CD4-positive, alpha-beta T cell treated with Interferon alpha-2 for 1 hour (primary cell): ENCODE results near the gene NACAD.

Experiments used
- DNase-seq, 2 donors: peaks; one replicate each; pipeline ENCODE4 v3.0.0-alpha.2; 2020 to 2022

NACAD gene, protein sequence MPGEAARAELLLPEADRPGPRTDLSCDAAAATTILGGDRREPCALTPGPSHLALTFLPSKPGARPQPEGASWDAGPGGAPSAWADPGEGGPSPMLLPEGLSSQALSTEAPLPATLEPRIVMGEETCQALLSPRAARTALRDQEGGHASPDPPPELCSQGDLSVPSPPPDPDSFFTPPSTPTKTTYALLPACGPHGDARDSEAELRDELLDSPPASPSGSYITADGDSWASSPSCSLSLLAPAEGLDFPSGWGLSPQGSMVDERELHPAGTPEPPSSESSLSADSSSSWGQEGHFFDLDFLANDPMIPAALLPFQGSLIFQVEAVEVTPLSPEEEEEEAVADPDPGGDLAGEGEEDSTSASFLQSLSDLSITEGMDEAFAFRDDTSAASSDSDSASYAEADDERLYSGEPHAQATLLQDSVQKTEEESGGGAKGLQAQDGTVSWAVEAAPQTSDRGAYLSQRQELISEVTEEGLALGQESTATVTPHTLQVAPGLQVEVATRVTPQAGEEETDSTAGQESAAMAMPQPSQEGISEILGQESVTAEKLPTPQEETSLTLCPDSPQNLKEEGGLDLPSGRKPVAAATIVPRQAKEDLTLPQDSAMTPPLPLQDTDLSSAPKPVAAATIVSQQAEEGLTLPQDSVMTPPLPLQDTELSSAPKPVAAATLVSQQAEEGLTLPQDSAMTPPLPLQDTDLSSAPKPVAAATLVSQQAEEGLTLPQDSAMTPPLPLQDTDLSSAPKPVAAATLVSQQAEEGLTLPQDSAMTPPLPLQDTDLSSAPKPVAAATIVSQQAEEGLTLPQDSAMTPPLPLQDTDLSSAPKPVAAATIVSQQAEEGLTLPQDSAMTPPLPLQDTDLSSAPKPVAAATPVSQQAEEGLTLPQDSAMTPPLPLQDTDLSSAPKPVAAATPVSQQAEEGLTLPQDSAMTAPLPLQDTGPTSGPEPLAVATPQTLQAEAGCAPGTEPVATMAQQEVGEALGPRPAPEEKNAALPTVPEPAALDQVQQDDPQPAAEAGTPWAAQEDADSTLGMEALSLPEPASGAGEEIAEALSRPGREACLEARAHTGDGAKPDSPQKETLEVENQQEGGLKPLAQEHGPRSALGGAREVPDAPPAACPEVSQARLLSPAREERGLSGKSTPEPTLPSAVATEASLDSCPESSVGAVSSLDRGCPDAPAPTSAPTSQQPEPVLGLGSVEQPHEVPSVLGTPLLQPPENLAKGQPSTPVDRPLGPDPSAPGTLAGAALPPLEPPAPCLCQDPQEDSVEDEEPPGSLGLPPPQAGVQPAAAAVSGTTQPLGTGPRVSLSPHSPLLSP (N-terminal part only)

DNA sequence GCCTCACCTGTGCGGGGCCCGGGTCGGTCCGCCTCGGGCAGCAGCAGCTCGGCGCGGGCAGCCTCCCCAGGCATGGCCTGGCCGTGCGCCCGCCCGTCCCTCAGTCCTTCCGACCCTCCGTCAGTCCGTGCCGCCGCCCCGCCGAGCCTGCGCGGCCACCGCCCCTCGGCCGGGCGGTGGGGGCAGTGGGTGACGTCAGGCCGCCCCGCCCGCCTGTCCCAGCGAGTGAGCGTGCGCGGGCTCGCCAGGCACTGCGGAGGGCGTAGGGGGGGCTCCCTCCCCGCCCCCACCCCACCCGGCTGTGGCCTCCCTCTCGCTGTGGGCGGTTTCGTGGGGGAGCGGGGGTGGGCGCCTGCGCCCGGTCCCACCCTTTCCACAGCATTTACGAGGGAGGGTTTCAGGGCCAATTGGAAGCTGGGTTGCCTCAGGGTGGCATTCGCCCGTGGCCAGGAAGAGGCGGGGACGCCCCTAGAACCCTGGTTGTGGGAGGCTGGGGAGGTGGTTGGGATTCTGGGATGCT is at the start of gene NACAD:
Gene NACAD, minus strand, starts transcription at position 149 of the 520 bp plus-strand sequence. Its CDS starts 75 bp downstream, at position 74.
- peak in 1 of 2 donors; percentile 46 for DNase-seq

DNA sequence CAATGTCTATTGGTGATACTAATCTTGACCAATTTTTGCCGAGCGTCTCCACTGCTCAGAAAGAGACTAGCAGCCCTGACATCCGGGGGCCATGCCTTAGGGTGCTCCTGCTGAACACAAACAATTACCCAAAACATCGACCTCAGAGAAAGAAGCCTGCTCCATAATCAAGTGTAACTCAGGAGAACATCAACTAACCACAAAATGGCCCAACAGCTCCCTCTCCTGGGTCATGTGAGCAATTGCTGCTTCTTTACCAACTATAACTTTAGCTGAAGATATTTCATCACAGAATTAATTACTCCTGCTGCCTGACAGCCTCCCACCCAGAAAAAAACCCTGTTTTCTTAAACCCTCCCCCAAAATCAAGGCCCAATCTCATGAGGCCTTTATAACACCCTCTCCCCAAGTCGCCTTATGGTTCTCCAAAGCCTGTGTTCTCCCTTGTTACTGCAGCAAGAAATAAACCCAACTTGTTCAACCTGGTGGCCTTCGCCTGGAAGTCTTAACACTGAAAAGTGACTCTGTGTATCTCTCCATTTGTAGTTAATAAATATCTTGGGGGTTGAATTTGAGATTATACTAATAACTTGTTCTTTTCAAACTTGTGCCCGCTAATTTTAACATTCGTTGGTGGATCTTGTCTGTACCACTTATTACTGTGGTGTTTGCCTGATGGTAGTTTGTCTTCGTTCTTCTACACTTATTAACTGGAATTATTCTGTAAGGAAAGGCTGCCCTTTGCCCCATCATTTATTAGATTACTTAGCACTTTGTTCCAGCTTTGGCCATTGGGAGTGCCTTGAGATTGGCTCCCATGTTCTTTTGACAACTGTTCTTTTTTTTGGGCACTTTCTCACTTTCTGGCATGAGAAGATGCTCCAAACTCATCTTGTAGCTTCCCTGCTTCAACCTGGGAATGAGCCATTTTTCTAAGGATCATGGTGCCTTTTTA is 47.6 kb upstream of the NACAD start:
- DNase-seq: peak; percentile 71 to 79

DNA sequence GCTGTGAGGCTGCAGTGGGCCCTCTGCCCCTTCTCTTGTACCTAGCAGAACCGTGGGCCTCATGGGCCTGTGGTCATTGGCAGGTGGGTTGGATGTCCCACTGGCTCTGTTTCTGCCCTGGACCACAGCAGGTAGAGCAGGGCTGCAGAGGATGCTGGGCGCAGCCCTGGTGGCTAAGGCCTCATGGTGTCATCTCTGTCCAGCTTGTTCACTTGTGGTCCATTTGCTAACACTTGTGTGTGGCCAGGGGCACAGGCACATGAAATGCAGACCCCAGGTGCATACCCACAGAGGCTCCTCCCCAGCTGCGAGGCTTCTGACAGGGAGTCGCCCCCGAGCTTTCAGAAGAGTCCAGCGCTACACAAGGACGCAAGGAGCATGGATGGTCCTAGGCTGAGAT is 45.1 kb upstream of the NACAD start:
- no peak for DNase-seq

DNA sequence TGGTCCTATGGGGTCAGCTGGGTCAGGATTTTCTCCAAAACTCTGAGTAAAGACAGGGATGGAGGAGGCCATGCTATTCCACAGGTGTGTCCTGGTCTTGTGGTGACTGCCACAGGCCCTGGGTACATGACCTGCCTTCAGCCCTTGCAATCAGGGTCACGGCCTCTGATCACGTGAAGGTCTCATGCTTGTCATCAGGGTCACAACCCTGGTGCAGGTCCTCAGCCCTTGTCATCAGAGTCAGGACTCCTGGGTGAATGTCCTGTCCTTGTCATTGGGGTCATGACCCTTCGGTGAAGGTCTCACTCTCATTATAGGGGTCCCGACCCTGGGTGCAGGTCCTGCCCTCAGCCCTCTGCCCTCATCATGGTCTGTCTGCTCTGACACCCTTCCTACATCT is 44.6 kb upstream of the NACAD start:
- no peak for DNase-seq

DNA sequence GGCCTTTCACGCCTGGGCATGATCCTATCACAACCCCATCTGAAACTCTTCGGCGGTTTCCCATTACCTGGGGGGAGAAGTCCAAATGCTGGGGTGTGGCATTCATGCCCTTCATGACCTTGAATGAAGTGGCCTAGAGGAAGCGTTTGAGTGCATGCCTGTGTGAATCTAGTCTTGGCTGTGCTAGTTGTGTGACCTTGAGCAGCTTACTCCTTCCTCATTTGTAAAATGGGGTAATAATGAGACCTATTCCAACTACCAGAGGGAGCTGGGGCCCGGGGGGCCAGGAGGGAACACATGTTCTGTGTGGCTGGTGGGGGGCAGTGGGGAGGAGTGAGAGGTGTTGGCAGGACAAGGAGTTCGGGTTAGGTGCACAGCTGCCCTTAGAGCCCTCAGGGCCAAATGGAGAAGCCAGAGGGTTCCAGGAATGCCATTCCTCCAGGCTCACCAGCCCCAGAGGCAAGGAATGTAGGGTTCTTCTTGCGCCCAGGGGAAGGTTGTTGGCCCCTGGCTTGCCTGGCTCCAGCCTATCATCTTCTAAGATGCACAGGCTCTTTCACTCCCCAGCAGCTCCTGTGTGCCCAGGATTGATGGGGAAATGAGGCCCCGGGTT is 44.0 kb upstream of the NACAD start:
- no peak for DNase-seq

DNA sequence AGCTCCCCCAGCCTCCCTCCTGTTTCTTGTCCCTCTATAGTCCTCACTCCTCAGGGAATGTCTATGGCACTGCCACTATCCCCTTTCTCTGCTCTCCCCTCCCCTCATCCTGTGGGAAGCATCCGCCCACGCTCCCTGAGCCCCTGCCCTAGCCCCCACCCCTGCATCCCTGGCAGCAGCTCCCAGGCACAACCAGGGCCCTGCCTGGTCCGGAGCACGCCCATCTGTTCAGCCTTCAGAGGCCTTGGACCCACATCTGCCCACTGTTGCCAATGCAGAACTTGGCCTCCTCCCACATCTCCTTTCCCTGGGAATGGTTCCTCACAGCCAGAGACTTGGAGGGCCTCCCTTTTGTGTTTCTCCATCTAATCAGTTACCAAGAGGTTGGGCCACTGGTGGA is 43.1 kb upstream of the NACAD start:
- no peak for DNase-seq

DNA sequence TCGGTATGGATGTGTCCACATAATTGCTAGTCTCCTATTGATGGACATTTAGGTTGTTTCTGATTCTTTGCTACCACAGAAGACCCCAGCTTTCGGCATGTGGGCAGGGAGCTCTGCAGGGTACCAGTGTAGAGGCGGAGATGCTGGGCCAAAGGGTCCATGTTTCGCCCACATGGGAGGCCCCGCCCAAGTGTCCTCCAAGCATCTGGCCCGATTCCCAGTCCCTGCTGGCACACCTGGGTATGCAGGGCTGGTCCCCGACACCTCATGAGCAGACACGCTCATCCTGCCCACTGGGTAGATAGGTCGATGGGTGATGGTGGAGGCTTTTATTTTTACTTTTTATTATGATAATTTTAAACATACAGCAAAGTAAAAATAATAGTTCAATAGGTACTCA is 42.1 kb upstream of the NACAD start:
- DNase-seq: no peak

DNA sequence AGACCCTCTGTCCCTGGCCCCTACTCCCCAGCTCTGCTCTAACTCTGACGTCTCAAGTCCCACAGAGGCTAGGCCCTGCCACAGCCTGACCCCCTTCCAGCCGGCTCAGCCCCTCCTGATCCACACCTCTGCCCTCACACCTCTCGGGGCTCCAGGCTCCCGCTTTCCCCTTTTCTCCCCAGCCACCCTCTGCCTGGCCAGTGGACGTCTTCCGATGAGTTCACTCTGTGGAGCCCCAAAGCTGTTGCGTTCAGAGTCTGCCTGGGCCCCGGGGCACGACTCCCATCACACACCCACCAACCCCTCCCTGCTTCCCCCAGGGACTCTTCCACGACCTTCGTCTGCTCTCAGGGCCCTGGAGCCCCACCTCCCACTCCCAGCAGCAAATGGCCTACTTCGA is 41.1 kb upstream of the NACAD start:
- no peak for DNase-seq

DNA sequence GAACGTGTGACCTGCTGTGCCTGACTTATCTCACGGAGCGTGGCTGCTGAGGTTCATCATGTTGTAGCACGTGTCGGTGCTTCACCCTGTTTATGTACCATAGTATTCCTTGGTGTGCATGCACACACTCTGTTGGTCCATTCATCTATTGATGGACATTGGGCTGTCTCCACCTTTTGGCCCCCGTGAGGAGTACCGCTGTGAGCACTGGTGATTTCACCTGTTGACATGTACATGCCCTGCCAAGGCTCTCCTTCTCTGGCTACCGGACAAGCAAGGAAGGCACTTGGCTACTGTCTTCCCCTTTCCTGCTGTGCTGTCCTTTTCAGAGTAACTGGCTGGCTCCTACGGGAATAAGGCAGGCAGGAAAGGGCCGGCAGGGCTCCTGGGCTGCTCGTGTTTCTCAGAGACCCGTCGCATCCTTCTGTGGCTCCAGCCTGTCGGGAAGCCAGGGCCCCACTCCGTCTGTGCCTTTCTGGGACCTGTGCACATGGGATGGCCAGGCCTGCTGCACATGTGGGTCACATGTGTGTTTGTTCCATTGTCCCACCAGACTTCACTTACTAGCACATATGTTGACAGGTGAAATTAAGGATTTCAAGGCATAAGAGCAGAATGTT is 40.5 kb upstream of the NACAD start:
- DNase-seq: no peak

DNA sequence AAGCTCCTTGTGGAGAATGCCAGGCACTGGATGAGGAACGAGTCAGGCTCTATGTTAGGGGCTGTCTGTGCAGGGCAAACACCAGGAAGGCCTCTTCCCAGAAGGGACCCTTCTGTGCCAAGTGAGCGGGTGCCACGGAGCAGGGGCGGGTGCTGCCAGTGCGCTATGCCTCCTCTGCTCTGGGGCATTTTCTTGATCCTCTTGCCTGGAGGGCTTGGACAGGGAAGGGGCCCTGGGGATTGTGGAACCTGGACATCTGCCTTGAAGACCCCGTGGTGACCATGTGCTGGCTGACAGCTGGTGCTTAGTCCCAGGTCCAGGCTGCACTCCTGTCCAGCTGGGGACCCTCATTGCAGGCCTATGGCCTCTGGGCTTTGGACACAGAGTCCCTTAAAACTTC is 38.2 kb upstream of the NACAD start:
- DNase-seq: no peak

DNA sequence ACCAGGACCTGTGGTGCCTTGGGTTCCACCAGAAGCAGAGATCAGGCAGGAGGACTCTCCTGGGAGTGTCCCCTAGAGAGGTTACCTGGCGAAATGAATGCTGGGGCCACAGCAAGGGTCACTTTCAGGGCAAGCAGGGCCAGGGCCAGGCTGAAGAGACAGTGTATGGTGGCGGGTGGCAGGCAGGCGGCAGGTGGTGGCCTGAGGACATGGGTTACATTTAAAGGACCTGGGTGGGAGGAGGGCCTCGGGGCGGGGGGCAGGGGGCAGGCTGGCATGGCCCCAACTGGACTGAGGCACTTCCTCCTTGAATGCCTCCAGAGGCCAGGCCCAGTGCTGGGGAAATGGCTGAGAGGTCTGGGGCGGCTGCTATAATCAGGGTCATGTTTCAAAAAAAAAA is 37.4 kb upstream of the NACAD start:
- DNase-seq: no peak

DNA sequence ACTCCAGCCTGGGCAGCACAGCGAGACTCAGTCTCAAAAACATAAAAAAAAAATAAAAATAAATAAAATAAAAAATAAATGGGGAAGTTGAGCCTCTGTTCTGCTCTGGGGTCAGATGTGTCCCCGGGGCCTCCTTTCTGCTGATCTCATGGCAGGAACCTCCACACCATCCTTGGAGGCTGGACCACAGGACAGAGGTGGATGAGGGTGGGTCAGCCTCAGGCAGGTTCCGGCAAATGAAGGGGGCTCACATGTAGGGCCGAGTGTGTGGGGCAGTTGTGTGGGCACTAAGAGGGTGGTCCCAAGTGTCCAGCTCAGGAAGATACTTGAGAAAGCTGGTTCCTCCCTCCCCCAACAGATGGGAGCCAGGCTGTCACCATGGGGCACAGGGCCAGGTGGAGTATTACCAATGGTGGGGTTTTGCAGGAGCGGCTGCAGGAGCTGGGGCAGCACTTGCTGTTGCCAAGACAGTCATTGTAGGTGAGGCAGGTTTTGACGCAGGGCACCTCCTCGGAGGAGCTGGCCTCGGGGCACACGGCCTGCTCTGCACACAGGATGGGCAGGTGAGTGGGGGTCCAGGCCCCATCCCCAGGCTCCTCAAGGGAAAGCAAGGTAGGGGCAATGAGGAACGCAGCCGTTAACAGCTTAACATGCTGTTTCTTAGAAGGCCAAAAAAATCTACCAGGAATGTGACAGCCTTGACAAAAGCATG is 36.6 kb upstream of the NACAD start:
- no peak for DNase-seq

DNA sequence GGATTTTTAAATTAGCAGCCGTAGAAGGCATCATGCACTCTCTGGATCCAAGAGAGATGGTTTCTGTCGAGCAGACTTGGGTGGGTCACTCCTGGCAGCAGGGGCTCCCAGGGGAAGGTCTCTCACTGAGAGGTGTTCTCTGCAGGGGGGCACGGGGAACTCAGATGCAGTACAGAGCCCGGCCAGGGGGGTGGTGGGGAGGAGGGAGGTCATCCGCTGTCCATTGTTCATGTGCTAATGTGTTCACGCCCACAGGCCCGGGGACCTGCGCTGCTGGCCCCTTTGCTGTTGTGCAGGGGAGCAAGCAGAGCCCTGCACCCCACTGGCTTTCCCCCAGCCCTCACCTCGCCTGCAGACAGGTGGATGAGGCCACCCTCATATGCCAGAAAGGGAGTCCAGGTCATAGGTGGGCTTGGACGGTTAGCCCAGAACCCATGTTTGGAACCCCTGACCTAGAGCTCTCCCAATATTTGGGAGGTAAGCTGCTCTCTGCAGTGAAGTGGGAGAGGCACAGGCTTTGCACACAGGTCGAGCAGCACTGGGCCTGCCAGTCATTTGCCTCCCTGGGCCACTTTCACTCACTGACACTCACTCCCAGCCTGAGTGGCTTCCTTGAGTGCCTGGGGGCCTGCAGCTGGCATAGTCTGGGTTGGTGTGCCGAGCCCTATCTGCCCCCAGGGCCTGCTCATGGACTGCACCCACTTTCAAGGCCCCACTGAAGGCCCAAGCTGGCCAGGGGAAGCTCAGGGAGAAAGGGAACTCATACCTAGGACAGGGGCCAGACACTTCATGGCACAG is 35.3 kb upstream of the NACAD start:
- no peak for DNase-seq

DNA sequence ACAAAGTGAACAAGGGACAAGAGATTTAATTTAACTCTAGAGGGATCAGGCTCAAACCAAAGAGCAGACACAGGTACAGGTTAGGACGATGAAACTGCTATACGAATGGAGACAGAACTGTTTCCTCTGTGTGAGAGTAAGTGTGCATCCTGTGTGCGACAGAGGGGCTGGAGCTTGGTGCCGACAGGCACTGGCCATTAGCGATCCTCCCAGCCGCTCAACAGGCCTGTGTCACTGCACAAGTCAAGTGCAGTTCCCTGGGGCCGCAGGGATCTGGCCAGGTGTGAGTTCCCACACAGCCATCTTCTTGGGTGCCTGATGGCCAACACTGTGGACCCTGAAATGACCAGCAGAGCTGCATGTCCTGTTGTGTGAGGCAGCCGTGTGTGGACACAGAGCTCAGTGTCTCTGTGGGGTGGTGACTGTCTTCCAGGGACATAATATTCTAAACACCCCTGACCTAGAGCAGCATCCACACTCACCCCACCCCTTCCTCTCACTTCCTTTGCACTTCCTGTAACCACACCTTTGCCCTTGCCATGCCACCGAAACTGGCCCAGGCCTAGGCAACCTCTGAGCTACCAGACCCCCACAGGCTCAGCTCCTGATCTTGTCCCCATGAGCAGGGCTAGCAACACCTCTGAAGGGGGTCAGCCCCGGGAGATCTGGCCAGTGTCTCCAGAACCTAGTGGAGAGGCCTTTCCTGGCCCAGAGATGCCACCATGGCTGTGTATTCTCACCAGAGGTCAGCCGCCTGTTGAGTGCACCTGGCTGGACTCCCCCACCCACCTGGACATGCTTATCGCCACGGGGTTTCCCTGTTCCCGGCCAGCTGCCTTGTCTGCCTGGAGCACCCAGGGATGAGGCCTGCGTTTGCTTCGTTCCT is 34.4 kb upstream of the NACAD start:
- peak in 1 of 2 donors; percentile 46 for DNase-seq

DNA sequence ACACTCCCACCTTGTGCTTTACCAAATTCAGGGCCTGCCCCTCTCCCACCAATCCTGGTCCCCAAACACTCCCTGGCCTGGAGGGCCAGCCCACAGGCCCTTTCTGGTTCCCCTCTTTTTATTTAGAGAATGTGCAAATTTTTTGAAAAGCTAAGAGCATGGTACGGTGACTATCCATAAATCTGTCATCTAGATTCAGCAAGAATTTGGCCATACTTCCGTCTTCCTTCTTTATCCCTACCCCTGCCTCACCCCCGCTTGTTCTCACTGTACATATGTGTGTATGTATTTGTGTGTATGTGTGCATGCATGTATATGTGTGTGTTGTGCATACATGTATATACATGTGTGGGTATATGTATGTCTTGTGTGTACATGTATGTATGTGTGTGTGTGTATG is 30.8 kb upstream of the NACAD start:
- DNase-seq: no peak

DNA sequence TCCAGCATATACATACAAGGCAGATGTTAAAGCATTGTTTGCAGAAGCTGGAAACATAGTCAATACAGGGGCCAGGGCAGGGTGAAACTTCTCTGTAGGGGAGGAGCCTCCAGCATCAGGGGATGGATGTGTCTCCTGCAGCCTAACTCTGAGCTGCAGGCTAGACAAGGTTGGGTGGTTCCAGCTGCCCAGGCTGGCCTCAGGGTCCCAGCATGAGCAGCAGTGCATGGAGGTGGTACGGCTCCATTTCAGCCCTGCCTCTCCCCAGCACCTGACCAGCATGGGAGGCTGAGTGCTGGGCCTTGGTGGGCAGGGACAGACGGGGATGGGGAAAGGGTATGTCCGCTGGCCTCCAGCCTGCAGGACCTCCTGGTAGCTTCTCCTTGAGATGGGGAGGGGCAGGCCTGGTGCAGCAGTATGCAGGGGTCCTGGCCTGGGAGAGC is 30.1 kb upstream of the NACAD start:
- DNase-seq: no peak

DNA sequence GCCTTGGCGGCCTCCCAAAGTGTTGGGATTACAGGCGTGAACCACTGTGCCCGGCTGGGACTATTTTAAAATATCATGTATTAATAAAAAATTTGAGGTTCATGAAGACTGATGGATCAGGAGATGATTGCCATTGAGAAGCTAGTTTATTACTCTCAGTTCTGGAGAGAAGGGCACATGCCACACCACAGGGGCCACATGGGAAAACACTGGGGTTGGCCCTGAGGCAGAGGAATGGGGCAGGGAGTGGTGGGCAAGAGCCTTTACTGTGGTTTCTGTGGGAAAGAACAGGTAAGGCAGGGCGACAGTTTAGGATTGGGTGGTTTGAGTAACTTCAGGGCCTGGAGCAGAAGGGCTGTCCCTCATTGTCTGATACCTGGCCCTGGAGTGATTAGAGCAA is 29.5 kb upstream of the NACAD start:
- no peak for DNase-seq

DNA sequence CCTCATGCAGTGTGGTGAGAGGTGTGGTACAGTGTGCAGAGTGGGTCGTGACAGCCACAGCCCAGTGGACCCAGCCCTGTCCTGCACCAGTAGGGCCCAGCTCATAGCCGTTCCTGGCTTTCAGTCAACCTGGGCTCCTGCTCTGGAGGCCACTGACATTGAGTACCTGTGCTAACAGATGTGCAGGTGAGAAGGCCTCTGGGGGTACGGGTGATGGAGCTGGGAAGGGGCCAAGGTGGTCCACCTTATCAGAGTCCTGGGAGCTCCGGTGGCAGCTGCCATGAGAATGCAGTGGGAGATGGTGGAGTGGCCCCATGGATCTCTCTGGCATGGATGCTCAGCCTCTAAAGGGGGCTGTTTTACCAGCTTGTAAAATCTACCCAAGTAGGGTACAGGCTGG is 28.8 kb upstream of the NACAD start:
- no peak for DNase-seq
